T-helper 22 cell (primary cell): Measurements from ENCODE around the gene FAM20C.
"Not testable (repeated sequence)": the region's sequence is repeated elsewhere in the genome, so short reads cannot be mapped to it uniquely, and the experiment has no call there.

ENCODE experiments used
- DNase-seq: peaks from one replicate; pipeline ENCODE4 v3.0.0-alpha.2; 2020; ENCODE audit warnings: low read depth

The FAM20C gene

GRCh38 chr7:192701-193480 lies 520 bp downstream of the FAM20C start:
- DNase-seq, result no peak

- no peak for DNase-seq
Measured at GRCh38 chr7:193481-194251, 1.3 kb downstream of the FAM20C start.

- DNase-seq, result no peak
Measured at GRCh38 chr7:194252-195009, 2.1 kb downstream of the FAM20C start.

- DNase-seq, result no peak
Measured at GRCh38 chr7:195010-195829, 2.8 kb downstream of the FAM20C start.

- no peak for DNase-seq
Measured at GRCh38 chr7:195830-196128, 3.4 kb downstream of the FAM20C start.

- no peak for DNase-seq
Measured at GRCh38 chr7:196283-196682, 3.9 kb downstream of the FAM20C start.

GRCh38 chr7:196778-197321 lies 4.5 kb downstream of the FAM20C start:
- no peak for DNase-seq

- no peak for DNase-seq
Measured at GRCh38 chr7:197413-198335, 5.3 kb downstream of the FAM20C start.

- no peak for DNase-seq
Measured at GRCh38 chr7:199483-200249, 7.3 kb downstream of the FAM20C start.

GRCh38 chr7:200290-200689 lies 7.9 kb downstream of the FAM20C start:
- no peak for DNase-seq

- DNase-seq, result no peak
Measured at GRCh38 chr7:200704-201103, 8.3 kb downstream of the FAM20C start.

- no peak for DNase-seq
Measured at GRCh38 chr7:204326-204725, 12.0 kb downstream of the FAM20C start.

GRCh38 chr7:205115-206010 lies 13.0 kb downstream of the FAM20C start:
- no peak for DNase-seq

- DNase-seq, result not testable (repeated sequence)
Measured at GRCh38 chr7:206351-206750, 14.0 kb downstream of the FAM20C start.

GRCh38 chr7:207418-208129 lies 15.2 kb downstream of the FAM20C start:
- no peak for DNase-seq

- DNase-seq, result no peak
Measured at GRCh38 chr7:208130-208673, 15.8 kb downstream of the FAM20C start.

- no peak for DNase-seq
Measured at GRCh38 chr7:208816-209215, 16.4 kb downstream of the FAM20C start.

- DNase-seq, result no peak
Measured at GRCh38 chr7:209416-209815, 17.0 kb downstream of the FAM20C start.
